GM21619 (cell line): Measurements from ENCODE around the gene MAD2L2.

Experiments used
- ATAC-seq: cut with Tn5 transposase; IDR thresholded peaks from one replicate; pipeline ENCODE4 v1.9.1; 2021; ENCODE audit not compliant: unreplicated experiment

Gene MAD2L2

GRCh38 chr1:11684070-11684469 is 3.1 kb upstream of the MAD2L2 start:
- ATAC-seq: no peak

DNA sequence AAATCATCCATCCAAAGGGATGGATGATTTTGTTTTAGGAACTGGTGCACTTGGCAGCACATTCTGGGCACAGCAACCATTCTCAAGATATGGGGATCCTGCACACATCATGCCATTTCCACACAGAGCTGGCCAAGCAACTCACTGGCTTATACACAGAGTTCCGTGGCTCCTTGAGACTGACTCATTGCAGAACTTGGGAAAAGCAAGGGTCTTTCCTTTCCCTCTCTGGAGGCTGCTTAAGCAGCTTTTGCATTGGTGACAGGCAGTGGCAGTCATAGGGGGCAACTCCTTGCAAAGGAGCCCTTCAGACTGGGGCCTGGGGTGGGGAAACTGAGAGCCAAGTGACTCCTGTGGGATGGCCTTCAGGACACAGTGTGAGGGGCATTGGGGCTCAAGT is 1.9 kb upstream of the MAD2L2 start:
- no peak for ATAC-seq

DNA sequence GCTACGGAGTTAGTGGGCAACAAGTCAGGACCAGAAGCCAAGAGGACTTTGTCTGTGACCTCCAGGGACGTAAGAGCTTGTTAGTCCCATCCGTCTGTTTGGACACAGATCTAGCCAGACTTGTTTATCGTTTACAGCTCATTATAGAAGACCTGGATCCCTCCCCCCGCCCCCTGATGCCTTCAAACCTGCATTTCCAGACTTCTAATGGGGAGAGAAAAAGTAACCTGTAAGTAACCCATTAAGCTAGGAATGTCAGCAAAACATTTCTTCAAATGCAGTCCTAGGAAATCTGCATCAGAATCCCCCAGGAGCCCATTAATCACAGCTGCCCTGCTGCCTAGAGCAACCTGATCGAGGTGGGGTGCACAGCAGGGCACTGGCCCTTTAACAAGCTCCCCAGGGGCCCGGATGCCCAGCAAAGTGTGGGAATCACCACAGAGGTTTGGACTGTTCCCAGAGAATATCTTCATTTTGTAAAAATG is 1.4 kb upstream of the MAD2L2 start:
- no peak for ATAC-seq

- ATAC-seq: peak; percentile 27
Observed at GRCh38 chr1:11680270-11681070, 478 bp downstream of the MAD2L2 start.

DNA sequence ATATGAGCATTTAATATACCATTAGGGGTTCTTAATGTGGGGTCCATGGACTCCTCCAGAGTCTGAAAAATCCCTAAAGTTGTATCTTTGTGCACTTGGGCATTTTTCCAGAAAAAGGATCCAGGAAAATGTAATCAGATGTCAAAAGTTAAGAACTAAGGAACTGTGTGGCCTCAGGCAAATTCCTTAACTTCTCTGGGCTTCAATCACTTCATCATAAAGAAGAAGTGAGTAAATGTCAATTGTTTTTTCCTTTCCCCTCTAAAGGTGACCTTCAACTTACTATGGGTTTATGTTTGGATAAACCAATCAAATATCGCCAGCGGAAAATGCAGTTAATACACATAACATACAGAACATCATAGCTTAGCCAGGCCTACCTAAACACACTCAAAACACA is 2.5 kb downstream of the MAD2L2 start:
- ATAC-seq: no peak

DNA sequence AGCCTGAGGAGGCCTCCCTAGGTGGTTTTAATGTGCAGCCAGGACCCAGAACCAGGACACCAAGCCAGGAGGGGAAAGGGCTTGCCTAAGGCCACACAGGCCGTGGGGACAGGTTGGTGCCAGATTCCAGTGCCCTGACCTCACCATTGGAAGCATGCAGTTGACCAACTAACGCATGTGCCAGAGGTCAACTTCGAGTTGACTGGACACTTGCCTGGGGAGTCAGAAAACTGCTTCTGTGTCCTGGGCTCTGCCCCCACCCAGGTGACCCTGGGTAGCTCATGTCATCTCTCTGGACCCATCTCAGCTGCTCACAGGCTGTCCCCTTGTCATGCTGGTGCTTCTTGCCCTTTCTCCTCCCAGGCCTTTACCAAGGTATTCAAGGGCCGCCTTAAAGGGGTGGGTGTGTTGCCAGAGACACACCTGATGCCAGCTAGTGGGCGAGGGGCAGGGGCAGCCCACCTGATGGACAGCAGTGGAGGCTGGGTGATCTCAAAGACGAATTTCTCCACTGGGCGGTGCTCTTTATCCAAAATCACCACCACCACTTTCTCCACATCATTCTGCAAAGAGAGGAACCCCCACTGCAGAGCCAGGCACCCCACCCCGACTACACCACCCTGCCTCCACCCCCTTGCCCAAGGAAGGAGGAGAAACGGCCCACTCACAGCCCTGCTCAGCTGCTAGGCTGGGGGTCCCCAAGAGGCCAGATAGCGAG is 4.4 kb downstream of the MAD2L2 start:
- no peak for ATAC-seq

GRCh38 chr1:11675325-11675724 is 5.6 kb downstream of the MAD2L2 start:
- no peak for ATAC-seq

- no peak for ATAC-seq
Observed at GRCh38 chr1:11674488-11674887, 6.5 kb downstream of the MAD2L2 start.

DNA sequence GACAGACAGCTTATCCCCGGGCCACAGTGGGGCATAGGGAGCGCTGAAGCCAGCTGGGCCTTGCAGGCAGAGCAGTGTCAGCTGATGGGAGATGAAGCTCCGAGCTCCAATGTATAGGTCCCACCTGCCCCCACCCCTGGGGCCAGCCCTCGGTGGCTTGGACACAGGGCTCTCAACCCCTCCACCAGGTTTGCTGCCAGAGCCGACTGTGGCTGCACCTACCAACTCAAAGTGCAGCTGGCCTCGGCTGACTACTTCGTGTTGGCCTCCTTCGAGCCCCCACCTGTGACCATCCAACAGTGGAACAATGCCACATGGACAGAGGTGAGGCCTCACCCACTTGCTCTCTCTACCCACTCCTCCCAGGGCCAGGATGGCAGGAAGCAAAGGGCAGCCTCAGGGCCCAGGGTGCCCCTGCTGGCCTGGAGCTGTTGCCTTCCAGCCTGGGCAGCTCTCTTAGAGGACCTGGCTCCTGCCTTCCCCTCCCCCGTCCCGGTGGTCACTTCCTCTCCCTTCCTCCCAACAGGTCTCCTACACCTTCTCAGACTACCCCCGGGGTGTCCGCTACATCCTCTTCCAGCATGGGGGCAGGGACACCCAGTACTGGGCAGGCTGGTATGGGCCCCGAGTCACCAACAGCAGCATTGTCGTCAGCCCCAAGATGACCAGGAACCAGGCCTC is 7.7 kb downstream of the MAD2L2 start:
- ATAC-seq: no peak

DNA sequence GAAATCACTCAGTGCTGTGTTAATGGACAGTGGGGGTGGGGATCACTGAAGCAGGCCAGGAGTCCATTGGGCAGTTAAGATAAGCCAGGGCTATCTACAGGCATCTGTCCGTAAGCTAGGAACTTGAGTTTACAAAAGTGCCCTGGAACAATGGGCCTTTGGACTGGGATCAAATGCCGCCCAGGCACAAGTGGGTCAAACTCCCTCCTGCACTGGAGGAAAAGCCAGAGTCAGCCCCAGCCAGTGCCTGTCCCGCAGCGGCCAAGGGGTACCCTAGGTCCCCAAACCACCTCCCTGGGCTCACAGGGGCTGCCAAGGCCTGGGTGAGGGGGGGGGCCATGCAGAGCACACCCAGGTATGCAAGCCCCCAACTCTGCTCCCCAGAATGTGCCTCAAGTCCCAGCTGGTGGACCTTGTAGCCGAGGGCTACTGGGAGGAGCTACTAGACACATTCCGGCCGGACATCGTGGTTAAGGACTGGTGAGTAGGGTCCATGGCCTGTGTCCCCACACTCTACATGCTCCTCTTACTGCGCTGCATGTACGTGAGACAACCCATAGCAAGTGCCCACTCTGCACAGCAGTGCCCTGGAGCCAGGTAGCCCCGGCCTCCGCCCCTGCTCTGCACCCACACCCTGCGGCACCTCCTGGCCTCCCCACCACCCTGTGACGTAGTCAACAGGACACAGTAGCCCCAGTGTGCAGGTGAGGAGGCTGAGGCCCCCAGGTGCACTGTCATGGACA is 9.2 kb downstream of the MAD2L2 start:
- no peak for ATAC-seq

DNA sequence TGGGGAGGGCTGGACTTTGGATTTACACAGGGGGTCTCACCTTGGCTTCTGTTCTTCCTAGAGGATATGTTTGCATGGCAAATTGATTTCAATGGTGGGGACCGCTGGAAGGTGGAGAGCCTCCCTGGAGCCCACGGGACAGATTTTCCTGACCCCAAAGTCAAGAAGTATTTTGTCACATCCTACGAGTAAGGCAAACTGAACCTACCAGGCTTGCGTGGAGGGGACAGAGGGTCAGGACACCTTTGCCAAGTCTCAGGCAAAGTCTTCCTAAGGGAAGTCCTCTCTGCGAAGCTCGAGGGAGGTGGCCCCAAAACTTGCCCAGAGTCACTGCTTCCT is 9.8 kb downstream of the MAD2L2 start:
- ATAC-seq: no peak

DNA sequence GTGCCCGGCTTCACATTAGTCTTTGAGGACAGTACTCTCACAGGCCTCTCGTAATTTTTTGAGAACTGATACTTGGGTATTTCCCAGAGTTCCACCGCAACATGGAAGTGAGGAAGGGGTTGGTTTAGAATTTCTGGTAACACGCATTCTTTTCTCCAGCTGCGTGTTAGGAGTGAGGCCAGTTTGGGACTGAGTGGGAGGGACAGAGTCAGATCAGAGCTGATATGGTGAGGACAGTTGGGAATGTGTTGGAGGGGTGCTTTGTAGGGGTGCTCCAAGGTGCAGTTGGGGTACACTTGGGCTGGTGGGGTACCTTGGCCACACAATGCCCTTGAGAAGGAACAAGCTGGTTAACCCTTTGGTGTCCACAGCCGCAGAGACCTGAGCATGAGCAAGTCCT is 10.2 kb downstream of the MAD2L2 start:
- no peak for ATAC-seq

- ATAC-seq: no peak
Observed at GRCh38 chr1:11668516-11668915, 12.4 kb downstream of the MAD2L2 start.

DNA sequence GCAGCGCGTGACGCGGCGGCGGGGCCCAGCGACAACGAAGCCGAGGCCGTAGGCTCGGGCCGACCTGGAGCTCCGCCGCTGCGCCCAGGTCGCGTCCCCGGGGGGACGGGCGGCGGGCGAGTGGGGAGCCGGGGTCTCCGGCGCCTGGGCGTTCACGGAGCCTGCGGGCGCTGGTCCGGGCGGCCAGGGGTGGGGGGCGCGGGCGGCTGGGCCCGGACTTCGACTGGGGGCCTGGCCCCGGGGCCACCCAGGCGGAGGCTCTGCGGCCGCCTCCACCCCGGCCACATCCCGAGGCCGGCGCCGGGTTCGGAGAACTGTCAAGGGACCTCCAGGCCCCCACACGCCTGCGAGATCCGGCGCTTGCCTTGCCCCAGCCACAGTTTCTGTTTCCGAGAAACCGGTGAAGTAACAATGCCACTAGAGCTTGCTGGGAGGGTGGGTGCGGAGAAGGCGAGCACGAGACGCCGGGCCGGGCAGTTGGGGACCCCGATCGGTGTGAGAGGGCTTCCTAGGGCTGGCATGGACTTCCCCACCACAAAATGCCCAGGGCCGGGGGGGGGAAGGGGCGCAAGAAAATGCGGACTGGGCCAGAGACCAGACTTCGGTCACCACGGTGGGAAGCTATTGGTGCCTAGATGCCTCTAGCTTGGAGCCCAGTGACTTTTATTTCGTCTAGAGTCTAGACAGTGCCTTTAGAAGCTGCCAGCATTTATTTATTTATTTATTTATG is 16.4 kb downstream of the MAD2L2 start:
- ATAC-seq: peak; percentile 59

GRCh38 chr1:11661103-11661502 is 19.8 kb downstream of the MAD2L2 start:
- ATAC-seq: no peak

- ATAC-seq: no peak
Observed at GRCh38 chr1:11659748-11660147, 21.2 kb downstream of the MAD2L2 start.

DNA sequence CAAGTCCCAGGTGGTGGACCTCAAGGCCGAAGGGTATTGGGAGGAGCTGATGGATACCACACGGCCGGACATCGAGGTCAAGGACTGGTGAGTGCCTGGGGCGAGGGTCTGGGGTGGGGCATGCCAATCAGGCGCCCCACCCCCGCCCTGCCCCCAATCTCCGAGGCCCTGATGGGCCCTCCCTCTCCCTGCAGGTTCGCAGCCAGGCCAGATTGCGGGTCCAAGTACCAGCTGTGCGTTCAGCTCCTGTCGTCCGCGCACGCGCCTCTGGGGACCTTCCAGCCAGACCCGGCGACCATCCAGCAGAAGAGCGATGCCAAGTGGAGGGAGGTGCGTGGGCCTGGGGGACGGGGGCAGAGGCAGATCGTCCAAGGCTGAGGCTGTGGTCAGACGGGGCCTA is 22.4 kb downstream of the MAD2L2 start:
- no peak for ATAC-seq

- no peak for ATAC-seq
Observed at GRCh38 chr1:11657654-11658053, 23.3 kb downstream of the MAD2L2 start.

DNA sequence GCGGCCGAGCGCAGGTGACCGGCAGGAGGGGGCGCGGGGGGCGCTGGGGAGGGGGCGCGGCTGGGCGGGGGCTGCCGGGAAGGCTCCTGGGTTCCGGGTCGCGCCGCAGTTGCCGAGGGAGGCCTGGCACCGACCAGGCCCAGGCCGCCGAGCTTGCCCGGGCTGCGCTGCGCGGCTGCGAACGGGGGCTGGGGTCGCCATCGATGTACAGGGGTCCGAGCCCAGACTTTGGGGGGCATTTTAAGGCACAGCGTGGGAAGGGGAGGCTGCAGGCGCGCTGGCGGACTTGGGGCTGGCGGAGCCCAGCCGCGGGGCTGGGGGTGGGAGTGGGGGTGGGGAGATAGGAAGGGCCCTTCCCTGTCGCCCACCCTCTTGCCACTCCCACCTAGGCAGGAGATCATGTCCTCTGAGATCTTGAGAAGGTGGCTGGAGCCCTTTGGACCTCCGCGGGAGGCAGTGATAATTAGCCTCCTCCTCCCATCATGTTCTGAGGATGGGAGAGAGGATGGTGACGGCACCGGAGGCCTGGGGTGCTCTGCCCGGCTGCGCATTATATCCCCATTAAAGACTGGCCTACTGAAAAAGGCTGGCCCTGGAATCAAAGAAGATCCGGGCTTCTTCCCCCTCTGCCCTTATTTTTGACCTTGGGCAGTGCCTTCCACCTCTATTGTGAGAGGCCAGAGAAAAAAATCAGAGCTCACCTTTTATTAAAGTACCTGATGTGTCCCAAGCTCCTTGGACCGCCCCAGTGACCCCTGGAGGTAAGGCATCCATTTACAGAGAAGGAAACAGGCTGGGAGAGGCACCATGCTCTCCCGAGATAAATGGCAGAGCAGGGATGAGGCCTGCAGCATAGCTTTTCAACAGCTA is 25.8 kb downstream of the MAD2L2 start:
- ATAC-seq: peak; percentile 22
